Epithelial cell of prostate (primary cell): Measurements from ENCODE around the gene PTGDR2.

ENCODE experiments used
- DNase-seq: peaks from one replicate; pipeline ENCODE4 v3.0.0-alpha.2; 2011; ENCODE audit warnings: low read depth, low spot score
- H3K27ac ChIP-seq: fragments of 450-650 bp; 2 replicates; pipeline ENCODE4 v1.5.1; 2017; ENCODE audit warnings: mild to moderate bottlenecking

The PTGDR2 gene

DNA sequence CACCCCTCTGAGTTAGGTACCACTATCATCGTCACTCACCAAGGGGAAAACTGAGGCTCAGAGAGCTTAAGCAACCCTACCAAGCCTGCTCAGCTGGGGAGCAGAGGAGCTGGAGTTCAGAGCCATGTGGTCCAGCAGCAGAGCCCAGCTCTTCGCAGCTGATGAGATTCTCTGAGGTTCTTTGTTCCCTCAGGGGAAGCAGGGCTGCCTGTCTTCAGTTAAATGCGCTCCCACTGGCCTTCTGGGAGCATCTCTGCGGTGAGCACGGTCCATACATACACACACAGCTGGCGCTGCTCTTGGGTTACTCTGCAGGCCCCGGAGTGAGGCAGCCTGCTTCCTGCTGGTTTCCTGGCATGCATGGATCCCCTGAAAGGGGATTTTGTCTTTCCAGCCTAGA, 5.2 kb upstream of the PTGDR2 start:
- no peak for DNase-seq

DNA sequence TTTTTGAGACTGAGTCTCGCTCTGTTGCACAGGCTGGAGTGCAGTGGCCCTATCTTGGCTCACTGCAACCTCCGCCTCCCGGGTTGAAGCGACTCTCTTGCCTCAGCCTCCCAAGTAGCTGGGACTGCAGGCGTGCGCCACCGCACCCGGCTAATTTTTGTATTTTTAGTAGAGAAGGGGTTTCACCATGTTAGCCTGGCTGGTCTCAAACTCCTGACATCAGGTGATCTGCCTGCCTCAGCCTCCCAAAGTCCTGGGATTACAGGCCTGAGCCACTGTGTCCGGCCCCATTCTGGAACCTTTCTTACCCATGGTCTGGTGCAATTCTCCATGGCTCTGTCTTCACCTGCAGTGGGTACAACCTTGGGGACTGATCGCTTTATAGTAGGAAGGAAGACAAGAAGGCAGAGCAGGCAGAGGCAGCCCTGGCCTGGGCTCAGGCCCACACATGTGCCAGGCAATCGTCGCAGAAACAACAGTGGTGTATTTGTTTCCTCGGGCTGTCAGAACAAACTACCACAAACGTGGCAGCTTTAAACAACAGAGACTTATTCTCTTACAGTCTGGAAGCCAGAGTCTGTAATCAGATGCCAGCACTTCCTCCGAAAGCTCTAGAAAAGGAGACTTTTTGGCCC, 4.0 kb upstream of the PTGDR2 start:
- H3K27ac ChIP-seq: no peak overlapping the region
- no peak for DNase-seq

More for the DNA sequence above, 5.2 kb upstream of the PTGDR2 start:
- no peak overlapping the region for H3K27ac ChIP-seq

GRCh38 chr11:60858731-60859464, 3.1 kb upstream of the PTGDR2 start:
- H3K27ac ChIP-seq: no peak overlapping the region
- DNase-seq: no peak

DNA sequence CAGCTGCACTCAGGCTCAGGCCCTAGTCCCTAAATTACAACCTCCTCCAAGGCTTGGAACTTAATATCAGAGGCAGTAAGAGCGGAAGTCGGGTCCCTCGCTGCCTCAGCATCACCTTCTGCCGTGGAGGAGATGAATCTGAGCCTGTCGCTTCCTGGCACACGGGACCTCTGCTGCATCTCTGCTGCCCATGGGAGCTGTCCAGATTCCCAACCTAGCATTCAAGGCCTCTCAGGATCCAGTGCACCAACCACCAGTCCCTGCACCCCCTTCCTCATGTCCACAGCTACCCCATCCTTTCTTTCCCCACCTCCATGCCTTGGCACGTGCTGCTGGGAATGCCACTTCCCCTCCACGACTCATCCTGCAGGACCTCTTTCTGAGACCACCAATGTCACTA, 2.5 kb upstream of the PTGDR2 start:
- no peak for DNase-seq
- H3K27ac ChIP-seq: no peak overlapping the region

DNA sequence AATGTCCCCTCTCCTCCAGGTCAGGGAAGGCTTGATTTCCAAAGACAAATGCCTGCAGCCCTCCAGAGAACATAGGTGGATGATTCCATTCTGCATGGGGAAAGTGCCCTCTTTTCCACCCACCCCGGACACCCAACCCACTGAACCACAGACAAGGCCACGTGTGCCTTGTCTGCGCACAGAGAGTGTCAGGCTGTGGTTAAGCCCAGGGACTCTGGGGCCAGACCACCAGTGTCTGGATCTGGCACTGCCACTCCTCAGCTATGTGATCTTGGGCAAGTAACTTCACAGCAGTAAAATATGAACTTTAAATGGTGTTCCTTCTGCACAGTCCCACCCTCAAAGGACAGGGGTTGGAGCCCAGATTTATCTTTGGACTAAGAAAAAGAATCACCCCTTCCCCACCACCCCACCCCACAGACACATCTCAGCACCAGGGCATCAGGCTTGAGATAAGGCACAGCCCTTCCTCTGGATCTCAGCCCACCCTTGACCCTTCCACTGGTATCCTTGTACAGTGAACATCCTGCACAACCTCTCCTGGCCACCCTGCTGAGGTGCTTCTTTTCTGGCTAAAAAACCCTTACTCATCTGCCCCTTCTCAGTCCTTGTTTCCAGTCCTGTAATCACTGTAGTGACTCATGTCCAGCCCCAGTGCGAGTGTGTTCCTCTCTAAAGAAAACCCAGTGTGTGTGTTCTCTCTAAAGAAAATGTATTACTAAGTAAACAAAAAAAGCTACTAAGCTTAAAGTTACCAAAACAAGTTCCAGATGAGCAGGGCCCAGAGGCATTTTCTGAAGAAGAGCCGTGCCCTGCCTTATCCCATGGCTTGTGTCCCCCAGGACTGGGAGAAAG, 1.9 kb upstream of the PTGDR2 start:
- DNase-seq: no peak
- H3K27ac ChIP-seq: no peak overlapping the region

DNA sequence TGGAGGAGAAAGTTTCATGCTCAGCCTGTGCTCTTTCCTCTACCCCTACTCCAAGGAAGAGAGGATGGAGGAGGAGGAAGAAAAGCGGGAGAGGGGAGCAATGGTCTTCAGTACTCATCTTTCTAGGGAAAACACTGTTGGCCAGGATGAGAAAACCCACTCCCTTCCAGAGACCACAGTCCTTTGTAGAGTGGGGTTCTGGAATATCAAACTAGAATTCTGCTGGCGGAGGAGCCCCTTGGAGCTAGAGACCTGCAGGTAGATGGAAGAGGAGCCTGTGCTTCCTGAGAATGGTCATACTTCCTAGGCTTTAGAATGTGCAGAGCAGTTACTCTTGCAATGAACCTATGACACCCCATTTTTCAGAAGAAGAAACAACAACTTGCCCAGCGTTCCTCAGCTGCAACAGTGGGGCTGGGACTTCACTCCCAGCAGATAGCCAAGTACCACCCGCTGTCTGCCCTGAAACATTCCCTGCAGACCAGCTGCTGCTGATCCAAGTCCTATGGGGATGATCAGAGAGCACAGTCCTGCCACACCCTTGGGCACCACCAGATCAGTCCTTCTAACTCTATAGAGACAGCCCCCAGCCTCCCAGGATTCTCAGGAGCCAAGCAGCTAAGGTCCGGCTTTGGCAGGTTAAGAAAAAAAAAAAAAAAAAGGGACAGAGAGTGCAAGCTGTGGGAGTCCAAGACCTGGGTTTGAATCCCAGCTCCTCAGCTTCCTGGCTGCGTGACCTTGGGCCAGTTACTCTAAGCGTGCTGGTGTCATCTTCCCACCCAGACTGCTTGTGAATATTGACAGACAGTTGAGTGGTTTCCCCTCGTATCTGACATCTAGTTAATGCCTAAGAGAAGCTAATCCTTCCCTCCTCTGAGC, 664 bp downstream of the PTGDR2 start:
- no peak for DNase-seq
- H3K27ac ChIP-seq: no peak overlapping the region

DNA sequence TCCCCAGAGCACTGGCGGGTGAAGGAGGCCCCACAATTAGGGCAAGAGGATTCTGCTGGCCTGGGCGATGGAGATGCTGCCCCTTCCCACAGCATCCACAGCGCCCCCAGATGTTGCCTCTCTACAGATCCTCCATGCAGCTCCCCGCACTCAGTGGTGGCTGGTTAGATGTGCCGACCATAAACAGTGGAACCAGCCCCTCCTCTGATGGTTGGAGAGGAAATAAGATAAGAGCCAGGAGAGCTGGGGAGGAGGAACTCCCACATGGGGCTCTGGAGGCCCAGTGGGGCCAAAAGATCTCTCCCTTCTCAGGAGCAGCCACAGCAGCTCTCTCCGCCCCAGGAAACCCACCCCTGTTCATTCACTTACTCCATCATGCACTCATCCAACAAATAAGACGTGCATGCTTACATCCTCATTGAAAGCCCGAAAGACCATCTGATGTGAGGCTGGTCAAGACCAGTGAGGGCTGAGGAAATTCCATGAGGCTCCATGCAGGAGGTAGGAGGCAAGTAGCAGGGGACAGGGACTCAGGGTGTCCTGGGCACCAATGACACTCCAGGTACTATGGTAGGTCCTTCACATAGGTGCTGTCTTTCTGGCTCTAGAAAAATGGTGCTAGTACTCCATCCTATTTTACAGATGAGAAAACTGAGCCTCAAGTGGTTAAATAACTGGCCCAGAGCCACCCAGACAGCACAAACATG, 1.5 kb downstream of the PTGDR2 start:
- no peak for DNase-seq
- no peak overlapping the region for H3K27ac ChIP-seq

DNA sequence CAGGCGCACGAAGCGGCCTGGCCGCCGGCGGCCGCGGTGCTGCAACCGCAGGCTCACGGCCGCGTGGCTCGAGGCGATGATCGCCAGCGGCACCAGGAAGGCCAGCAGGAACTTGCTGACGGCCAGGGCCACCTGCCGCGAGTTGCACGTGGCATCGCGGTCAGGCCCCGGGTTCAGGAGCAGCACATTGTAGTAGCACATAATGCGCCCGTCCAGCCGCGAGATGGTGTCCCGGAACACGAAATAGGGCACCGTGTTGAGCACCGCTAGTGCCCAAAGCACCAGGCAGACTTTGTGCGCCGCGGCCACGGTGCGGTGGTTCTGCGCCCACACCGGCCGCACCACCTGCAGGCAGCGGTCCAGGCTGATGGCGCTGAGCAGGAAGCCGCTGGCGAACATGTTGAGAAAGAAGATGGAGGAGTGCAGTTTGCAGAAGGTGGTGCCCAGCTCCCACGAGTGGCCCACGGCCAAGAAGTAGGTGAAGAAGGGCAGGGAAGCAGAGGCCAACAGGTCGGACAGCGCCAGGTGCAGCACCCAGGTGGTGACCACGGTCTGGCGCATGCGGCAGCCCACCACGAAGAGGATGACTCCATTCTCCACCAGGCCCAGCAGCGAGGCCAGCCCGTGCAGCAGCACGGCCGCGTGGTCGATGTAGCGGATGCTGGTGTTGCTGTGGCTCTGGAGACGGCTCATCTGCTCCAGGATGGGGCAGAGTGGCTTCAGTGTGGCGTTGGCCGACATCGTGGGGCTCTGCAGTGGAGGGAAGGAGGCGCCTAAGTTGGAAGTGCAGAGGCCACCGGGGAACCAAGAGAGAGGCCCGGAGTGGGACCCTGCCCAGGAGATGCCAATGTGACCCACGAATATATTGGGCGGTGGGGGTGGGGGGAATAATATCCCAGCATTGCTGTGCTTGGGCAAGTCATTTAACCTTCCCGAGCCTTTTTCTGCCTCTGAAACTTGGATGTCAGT, 2.5 kb downstream of the PTGDR2 start:
- no peak overlapping the region for H3K27ac ChIP-seq
- DNase-seq: no peak

DNA sequence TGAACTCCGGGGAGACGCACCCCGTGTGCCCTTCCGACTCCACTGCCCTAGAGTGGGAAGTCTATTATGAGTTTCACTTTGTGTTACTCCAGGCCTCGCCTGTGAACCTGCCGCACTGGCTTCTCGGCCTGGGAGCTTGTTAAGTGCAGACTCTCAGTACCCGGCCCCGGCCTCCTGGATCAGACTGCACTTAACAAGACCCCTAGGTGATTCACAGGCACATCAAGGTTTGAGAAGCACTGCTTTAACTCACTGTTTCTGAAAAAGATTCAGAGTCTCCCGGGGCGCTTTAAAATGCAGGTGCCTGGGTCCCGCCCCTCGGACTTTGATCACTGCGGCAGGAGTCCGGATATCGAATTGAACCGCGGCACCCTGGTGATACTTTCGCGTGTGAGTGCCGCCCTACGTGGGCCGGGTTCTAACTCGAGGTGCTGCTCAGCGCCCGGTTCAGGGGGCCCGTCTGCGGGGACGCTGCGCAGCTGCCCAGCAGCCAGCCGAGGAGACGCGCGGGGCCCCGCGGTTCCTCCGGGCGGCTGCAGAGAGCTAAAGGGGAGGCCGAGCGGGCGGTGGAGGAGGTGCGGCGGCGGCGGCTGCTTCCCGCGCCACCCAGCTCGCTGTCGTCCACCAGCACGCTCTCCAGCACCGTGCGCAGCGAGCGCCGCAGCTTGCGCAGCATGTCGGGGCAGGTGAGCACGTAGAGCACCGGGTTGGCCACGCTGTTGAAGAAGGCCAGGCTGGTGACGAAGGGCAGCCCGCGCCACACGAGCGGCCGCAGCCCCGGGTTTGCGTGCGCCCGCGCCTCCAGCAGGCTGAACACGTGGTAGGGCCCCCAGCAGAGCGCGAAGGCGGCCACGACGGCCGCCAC, 3.4 kb downstream of the PTGDR2 start:
- DNase-seq: no peak
- no peak overlapping the region for H3K27ac ChIP-seq

GRCh38 chr11:60851327-60852104, 4.2 kb downstream of the PTGDR2 start:
- no peak for DNase-seq
- no peak overlapping the region for H3K27ac ChIP-seq

DNA sequence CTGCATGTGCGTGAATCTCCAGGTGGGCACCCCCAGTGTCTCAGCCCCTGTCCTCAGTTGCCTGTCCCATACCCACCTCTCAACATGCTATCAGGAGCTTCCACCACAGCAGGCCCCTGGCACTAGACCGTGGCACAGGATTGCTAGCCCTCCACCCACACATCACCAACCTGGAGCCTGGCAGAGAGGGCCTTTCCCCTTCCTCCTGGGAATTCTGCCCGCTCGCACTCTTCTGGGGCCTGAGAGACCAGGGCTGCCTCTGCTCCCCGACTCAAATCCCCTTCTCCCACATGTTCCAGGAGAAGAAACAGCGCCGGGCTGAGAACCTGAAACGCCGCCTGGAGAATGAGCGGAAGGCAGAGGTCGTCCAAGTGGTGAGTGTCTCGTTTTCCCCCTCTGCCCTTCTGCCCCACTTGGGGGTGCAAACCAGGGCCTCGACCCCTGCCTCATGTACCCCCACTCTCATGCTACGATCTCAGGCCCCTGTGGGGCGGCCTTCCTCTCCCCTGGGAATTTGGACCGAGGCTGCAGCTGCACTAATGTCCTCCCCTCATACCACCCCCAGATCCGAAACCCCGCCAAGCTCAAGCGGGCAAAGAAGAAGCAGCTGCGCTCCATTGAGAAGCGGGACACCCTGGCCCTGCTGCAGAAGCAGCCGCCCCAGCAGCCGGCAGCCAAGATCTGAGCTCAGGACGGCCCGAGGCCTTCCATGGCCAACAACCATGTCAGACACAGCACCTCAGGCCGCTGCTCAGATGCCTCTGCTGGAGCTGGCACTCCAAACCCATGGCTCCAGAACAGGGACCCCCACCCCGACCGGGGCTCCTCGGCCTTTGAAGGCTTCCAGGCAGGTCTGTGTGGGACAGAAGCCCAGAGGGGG, 5.9 kb downstream of the PTGDR2 start:
- no peak overlapping the region for H3K27ac ChIP-seq
- no peak for DNase-seq

- H3K27ac ChIP-seq: no peak overlapping the region
These were observed 7.0 kb downstream of the PTGDR2 start for GRCh38 chr11:60848714-60849151.

DNA sequence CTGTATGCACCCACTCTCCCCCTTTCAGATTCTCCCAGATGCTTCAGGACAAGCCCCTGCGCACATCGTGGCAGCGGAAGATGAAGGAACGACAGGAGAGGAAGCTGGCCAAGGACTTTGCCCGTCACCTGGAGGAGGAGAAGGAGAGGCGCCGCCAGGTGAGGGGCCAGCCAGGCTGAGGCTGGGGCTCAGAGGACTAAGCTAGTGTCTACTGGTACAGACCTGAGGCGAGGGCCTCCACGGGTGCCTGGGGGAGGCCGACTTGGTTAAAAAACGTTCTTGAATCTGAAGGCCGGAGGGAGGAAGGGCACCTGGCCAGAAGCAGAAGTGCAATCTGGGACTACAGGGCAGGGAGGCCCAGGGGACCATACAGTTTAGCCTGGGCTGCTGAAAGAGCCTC, 7.9 kb downstream of the PTGDR2 start:
- no peak overlapping the region for H3K27ac ChIP-seq
- no peak for DNase-seq

More at GRCh38 chr11:60848714-60849151, 7.0 kb downstream of the PTGDR2 start:
- DNase-seq: no peak

- H3K27ac ChIP-seq: no peak overlapping the region
- DNase-seq: no peak
These were observed 8.5 kb downstream of the PTGDR2 start for GRCh38 chr11:60847281-60847680.

DNA sequence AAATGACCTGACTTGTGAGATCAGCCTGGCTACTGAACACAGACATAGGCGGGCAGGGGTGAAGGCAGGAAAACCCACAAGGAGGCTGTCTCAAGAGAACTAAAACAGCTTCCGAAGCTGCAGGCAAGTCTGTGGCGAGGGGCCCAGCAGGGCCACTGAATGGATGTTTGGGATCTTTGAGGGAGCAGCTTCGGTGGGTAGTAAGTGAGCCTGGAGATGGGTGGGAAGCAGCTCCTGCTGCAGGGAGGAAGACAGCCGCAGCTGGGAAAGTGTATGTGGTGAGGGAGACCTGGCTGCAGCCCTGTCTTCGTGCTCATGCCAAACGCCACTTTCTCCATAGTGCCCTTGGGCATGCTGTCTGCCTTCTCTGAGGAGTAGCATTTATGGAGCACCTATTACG, 10.4 kb downstream of the PTGDR2 start:
- DNase-seq: no peak
- no peak overlapping the region for H3K27ac ChIP-seq

- H3K27ac ChIP-seq: no peak overlapping the region
- DNase-seq: no peak
These were observed 10.9 kb downstream of the PTGDR2 start for GRCh38 chr11:60844870-60845221.
